Activated CD4-positive, alpha-beta T cell treated with anti-CD3 and anti-CD28 coated beads, Interleukin-2, Interleukin-4, amounts not matched to agents 100 ng/mL and 50 ng/mL, durations not matched to agents 16 hours and 8 hours (primary cell): ENCODE results near the gene ADD2.
"Not testable (repeated sequence)": the region's sequence is repeated elsewhere in the genome, so short reads cannot be mapped to it uniquely, and the experiment has no call there.

Experiments
- DNase-seq: peaks from one replicate; pipeline ENCODE4 v3.0.0-alpha.2; 2020; ENCODE audit warnings: low spot score

Gene ADD2

DNA sequence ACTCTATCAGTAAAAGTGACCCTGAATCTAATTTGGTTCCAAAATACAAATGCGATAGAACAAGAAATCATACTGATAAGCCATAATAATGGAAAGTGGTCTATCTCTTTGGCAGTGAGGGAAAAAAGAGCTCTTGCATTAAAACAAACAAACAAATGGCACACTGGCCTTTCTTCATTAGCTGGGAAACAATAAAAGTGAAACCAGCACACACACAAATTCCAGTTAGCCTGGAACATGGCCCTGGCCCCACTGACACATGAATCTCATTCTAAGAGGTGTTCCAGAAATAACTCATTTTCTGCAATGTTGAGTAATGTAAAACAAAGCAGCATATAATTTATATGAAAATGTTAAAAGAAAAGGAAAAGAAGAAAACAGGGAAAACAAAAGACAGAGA is 135.0 kb downstream of the ADD2 start:
- no peak for DNase-seq

DNA sequence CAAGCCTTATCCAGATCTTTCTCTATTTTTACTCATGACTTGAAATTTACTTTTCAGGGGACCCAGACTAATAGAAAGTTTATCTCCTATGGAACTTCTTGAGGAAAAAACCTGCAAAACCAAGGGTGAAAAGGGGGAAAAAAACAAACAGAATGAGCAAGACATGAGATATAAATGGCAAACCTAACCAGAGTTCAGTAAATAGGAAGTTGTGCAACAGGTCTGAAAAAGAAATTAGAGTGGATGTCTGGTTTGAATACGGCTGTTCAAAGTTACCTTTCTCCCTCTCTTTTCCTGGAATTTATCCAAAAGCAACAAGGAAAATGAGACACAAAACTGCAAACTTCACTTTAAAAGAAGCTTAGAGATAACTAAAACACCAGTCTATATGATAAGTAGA is 135.6 kb downstream of the ADD2 start:
- no peak for DNase-seq

DNA sequence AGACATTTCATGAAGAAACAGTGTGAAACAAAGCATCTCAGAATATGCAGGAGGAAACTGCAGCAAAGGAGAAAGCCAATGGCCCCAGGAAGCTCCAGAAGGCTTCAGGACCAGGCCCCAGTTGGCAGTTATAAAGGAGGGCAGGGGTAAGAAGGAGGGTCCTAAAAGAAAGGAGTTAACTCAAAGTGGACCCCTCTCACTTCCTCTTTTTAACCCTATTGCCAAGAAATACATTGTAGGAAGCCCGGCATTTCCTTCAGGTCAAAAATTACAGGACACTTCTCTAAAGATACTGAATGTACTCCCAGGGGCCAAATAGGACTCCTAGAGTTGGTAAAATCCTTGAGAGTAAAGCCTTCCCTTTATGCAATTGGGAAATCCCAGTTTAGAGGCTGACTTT is 137.2 kb downstream of the ADD2 start:
- no peak for DNase-seq

DNA sequence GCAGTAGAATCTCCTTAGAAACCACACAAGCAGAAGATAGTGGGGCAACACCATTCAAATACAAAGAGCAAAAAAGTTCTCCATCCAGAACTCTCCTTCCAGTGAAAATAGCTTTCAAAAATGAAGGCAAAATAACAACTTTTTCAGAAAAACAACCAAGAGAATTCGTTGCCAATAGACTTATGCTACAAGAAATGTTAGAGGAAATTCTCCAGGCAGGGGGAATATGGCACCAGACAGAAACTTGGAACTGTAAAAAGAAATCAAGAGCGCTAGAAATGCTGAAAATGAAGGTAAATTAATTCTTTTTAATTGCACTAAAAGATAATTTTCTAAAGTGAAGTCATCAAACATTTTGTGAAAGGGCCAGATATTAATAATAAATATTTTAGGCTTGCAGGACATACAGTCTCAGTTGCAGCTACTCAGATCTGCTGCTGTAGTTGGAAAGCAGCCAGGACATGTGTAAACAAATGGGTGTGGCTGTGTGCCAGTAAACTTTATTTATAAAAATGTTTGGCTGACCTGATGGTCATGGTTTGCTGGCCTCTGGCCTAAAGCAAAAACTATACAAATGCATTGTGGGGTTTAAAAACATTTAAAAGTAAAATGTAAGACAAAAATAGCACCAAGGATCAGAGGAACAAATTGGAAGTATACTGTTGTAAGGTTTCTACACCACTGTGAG is 140.6 kb downstream of the ADD2 start:
- no peak for DNase-seq

DNA sequence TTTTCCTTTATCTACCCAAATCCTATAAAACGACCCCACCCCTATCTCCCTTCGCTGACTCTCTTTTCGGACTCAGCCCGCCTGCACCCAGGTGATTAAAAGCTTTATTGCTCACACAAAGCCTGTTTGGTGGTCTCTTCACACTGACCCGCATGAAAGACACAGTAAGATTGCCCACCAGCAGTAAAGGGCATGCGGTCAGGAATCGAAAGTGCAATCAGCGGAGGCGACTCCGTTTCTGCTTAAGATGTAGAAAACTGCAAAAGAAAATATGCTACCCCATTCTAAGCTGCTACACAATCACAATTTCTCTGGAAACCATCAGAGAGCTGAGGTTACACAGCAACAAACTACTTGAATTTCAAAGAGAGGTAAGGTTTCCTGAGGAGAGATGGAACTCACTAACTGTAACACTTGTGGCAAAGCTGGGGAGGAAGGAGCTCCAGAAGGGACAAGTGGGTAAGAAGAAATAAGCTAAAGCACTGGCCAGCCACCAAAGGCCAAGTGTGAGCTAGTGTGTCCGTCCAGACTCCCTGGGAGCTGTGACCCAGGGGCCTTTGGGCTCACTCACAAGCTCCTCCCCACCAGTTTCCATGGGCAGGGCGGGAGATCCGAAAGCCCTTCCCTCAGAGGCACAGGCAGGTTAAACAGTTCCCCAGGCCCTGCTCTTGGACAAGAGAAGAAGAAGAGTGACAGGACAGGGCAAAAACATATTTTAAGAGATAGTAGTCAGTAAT is 141.6 kb downstream of the ADD2 start:
- DNase-seq = no peak

DNA sequence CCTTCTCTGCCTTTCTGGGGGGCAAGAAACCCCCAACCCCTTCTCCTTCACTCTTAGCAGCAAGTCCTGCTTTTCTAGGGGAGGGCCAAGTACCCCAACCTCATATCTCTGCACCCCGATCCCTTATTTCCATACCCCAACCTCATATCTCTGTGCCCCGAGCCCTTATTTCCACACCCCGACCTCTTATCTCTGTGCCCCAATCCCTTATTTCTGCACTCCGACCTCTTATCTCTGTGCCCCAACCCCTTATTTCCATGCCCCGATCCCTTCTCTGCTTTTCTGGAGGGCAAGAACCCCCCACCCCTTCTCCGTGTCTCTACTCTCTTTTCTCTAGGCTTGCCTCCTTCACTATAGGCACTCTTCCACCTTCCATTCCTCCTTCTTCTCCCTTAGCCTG is 146.5 kb downstream of the ADD2 start:
- not testable (repeated sequence) for DNase-seq

DNA sequence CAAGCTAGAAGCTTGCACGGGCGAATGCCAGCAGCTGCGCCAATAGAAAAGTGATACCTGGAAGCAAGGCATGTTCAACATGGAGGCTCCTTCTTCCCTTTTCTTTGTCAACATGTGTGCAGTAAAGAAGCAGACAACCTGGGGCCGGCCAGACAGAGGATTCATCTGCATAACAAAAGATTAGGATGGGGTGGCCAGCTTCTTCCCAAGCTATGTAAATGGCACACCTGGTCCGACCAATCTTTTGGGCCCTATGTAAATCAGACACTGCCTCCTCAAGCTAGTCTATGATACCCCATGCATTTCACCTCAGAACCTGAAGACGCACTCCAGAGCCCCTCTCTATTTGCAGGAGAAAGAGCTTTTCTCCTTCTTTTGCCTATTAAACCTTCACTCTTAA is 148.0 kb downstream of the ADD2 start:
- no peak for DNase-seq

DNA sequence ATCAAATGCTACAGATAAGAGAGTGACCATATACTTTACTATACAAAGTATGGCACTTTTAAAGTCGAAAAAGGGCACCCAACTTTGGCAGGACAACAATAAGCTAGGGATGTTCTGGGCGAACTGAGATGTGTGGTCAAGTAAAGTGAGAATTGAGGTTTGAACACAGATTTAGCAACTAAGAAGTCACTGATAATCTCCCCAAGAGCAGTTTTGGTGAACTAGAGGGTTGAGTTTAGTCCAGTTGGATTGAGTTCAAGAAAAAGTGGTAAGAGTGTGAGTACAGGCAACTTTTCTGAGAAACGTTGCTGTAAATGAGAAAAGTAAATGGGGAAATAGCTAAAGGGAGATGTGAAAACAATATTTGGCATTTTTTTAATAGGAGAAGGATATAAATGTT is 148.8 kb downstream of the ADD2 start:
- no peak for DNase-seq

DNA sequence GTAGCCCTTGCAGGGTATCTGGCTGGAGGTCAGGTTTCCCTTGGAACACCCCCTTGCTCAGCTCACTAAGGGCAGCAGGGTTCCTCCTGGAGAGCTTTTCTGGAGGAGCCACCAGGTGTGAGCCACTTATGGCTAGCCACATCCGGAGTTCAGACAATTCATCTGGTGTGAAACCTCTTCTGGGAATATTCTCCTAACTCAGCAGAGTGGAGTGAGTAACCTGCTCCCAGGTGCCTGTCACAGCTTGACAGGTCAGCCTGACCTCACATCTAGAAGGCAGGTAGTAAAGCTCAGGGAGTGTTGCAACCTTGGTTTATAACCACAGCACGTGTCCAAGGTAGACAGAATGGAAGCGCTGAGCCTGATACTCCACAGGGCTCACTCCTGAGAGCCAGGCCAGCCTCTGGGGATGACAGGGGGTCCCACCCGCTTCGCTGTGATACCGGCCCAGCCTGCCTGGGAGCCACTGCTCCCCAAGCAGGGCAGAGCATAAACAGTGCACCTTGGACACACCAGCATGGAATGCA is 151.8 kb downstream of the ADD2 start:
- DNase-seq = no peak

DNA sequence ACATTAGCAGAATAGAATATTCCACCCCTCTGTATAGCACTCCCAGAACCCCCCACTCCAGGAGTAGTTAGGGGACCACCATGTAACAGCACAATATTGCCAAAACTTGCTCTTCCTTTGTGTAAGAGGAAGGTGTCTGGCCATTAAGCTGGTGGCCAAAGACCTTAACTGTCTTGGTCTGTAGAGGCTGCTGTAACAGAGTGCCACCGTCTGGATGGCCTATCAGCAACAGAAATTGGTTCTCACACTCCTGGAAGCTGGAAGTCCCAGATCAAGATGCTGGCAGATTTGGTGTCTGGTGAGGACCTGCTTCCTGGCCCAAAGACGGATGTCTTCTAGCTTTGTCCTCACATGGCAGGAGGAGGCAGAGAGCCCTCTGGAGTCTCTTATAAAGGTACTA is 152.8 kb downstream of the ADD2 start:
- no peak for DNase-seq

DNA sequence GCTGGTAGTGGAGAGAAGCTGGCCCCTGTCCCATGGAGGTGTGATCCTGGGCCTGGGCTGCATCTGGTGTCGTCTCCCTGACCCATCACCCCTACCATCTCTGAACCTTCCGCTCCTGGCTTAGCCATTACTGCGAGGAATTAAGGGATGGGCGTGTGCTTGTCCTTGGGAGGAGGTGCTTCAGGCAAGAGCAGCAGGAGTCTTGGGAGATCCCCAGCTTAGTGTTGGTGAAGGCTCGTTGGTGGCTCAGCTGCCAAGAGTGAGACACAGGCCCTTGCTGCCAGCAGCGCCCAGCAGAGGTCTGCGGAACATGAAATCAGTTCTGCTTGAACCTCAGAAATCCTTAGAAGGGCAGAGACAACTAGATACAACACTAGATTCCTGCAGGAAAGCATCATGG is 154.5 kb downstream of the ADD2 start:
- no peak for DNase-seq

DNA sequence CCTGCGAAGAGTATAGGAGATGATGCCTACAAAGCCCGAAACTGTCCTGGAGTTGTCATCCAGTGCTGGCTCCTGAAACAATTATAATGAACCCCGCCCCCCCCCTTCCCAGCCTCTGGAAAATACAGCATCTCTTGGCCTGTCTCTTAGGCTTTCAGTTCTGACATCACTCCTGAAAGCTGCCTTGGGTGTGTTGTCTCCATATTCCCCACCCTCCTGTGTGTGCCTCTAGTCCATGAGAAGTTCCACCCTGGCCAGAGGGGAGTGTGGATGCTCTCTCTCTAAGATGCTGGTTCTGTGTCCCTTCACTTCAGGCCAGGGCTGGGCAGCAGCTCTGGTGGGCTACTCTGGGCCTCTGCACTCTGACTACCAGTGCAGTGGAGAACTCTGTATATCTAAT is 155.4 kb downstream of the ADD2 start:
- DNase-seq = no peak

DNA sequence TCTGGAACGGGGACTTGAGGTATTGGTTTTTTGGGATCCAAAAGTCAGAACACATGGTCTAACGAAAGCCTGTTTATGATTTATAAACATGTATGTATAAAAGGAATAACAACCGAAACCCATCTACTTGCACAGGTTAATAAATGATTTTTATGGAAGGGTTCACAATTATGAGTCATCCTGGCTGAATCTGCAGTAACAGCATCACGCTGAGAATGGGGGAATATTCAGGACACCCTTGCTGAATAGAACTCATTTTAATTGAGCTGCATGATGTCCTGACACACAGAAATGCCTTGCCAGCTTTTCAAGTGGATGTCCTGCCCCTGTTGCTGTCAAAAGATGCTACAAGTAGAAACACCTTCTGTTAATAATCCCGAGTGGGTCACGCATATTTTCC is 159.6 kb downstream of the ADD2 start:
- no peak for DNase-seq

DNA sequence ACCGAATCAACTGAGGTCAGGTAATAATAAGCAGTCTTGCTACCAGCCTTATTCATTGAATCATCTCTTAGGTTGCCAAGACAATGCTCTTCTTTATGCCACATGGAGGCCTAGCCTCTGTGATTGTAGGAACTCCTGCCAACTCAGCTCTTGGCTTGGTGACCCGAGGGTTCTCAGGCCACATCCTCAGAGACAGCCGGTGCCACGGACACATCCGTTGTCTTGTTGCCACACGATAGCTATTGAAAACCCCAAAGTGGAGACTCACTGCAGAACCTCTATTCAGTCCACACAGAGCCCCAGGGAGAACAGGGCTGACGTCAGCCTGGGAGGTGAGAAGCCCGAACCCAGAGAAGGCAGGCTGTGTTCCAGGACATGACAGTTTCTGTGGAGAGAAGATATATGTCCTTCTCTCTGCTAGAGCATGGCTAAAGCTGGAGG is 160.9 kb downstream of the ADD2 start:
- DNase-seq = no peak
